H1 (cell line): ENCODE data around the gene ARHGEF19. TPM values are rescaled to one million over a fixed set of nuclear protein-coding genes. Genes with fewer than 3 reads are reported as not detected.

Experiments used
- CTCF ChIA-PET: fragments of 300-600 bp; sonication (Branson Sonifier 250); formaldehyde crosslinking; loops from one replicate; lab custom pipeline; 2021; ENCODE audit not compliant: partially characterized antibody; lab: Charles Lee
- POLR2A ChIA-PET: fragments of 300-600 bp; sonication (Branson Sonifier 250); formaldehyde crosslinking; loops from one replicate; lab custom pipeline; 2021; ENCODE audit warnings: inconsistent platforms; ENCODE audit not compliant: partially characterized antibody; lab: Charles Lee
- DNase-seq, 2 experiments: peaks; one replicate each; pipeline versions ENCODE4 v3.0.0 to v3.0.0-alpha.2; 2010 to 2022; ENCODE audit warnings: low spot score in 2 of 2, low read depth in 1 of 2, mixed read lengths in 1 of 2
- FAIRE-seq: peaks from 2 replicates; lab custom pipeline; 2011; peaks lifted over from hg19 to GRCh38; lab: Jason Lieb, UNC
- H2AFZ ChIP-seq: 2 replicates; pipeline ENCODE4 v1.8.1; 2012; ENCODE audit warnings: low read length, inconsistent platforms
- H2AK5ac ChIP-seq: 2 replicates; pipeline ENCODE4 v1.6.1; 2013; ENCODE audit warnings: low read depth, low read length
- H2BK120ac ChIP-seq: replicated peaks from 2 replicates; pipeline ENCODE3; 2013; ENCODE audit warnings: low read depth, low read length, inconsistent platforms
- H2BK12ac ChIP-seq: 2 replicates; pipeline ENCODE4 v1.6.1; 2013; ENCODE audit warnings: low read depth, low read length
- H2BK15ac ChIP-seq: 2 replicates; pipeline ENCODE4 v1.6.1; 2013; ENCODE audit warnings: low read length
- H2BK20ac ChIP-seq: 2 replicates; pipeline ENCODE4 v1.6.1; 2013; ENCODE audit warnings: low read length
- H2BK5ac ChIP-seq: 2 replicates; pipeline ENCODE4 v1.6.1; 2013; ENCODE audit warnings: low read depth, low read length
- H3K14ac ChIP-seq: 2 replicates; pipeline ENCODE4 v1.6.1; 2013; ENCODE audit warnings: inconsistent platforms; ENCODE audit not compliant: insufficient read length
- H3K18ac ChIP-seq: 2 replicates; pipeline ENCODE4 v1.6.1; 2013; ENCODE audit warnings: low read length; ENCODE audit errors: extremely low read depth
- H3K23ac ChIP-seq: 2 replicates; pipeline ENCODE4 v1.6.1; 2013; ENCODE audit warnings: inconsistent platforms; ENCODE audit not compliant: insufficient read length
- H3K23me2 ChIP-seq: 2 replicates; pipeline ENCODE4 v1.6.1; 2013; ENCODE audit warnings: low read depth, low read length
- H3K27ac ChIP-seq: 2 replicates; pipeline ENCODE4 v1.6.1; 2011; ENCODE audit warnings: low read depth, low read length, inconsistent platforms
- H3K27me3 ChIP-seq, 4 experiments: replicated peaks in 1 of 4; 1 replicate in 1 of 4; 2 replicates in 3 of 4; pipeline versions ENCODE4 v1.6.1 to v1.8.1; 2011 to 2013; ENCODE audit warnings: low read length in 3 of 4, mild to moderate bottlenecking in 3 of 4, inconsistent platforms in 2 of 4, mixed read lengths in 2 of 4, moderate library complexity in 1 of 4; ENCODE audit not compliant: control insufficient read depth in 3 of 4, insufficient read depth in 3 of 4; ENCODE audit errors: extremely low read depth in 1 of 4
- H3K36me3 ChIP-seq, 4 experiments: 2 replicates each; pipeline versions ENCODE4 v1.6.1 to v1.8.1; 2011 to 2013; ENCODE audit warnings: mild to moderate bottlenecking in 4 of 4, low read length in 3 of 4, moderate library complexity in 2 of 4, control low read depth in 1 of 4, inconsistent platforms in 1 of 4; ENCODE audit not compliant: insufficient read depth in 4 of 4, control insufficient read depth in 2 of 4
- H3K4ac ChIP-seq: replicated peaks from 2 replicates; pipeline ENCODE3; 2013; ENCODE audit warnings: low read length, low read depth, mixed read lengths, inconsistent platforms; ENCODE audit not compliant: insufficient read length
- H3K4me1 ChIP-seq, 4 experiments: replicated peaks in 1 of 4; 1 replicate in 1 of 4; 2 replicates in 3 of 4; pipeline versions ENCODE4 v1.6.1 to v1.8.1; 2011 to 2013; ENCODE audit warnings: low read length in 3 of 4, inconsistent platforms in 2 of 4, mixed read lengths in 1 of 4; ENCODE audit not compliant: insufficient read depth in 4 of 4, control insufficient read depth in 3 of 4
- H3K4me2 ChIP-seq, 2 experiments: 2 replicates each; pipeline versions ENCODE4 v1.6.1 to v1.8.1; 2011 to 2013; ENCODE audit warnings: low read depth in 2 of 2, low read length in 2 of 2, control low read depth in 1 of 2, inconsistent platforms in 1 of 2, mild to moderate bottlenecking in 1 of 2; ENCODE audit not compliant: insufficient read depth in 1 of 2
- H3K4me3 ChIP-seq, 4 experiments: fragments of 200-600, 300-600 bp in 1 of 4; sonication (generic), shearing (Covaris generic), sonication (Bioruptor Twin) in 1 of 4; 2 replicates each; pipeline versions ENCODE4 v1.5.1 to v1.8.1; 2011 to 2016; ENCODE audit warnings: low read length in 4 of 4, low read depth in 3 of 4, control low read depth in 2 of 4, inconsistent platforms in 2 of 4, mild to moderate bottlenecking in 2 of 4, mixed read lengths in 1 of 4, moderate library complexity in 1 of 4; ENCODE audit not compliant: insufficient read depth in 2 of 4; ENCODE audit errors: extremely low read depth in 1 of 4
- H3K56ac ChIP-seq: replicated peaks from 2 replicates; pipeline ENCODE3; 2013; ENCODE audit warnings: low read depth, mild to moderate bottlenecking, mixed read lengths, low read length, inconsistent platforms; ENCODE audit not compliant: insufficient read length
- H3K79me1 ChIP-seq: 2 replicates; pipeline ENCODE4 v1.6.1; 2013; ENCODE audit warnings: low read depth, low read length, control low read depth
- H3K79me2 ChIP-seq, 2 experiments: 2 replicates each; pipeline versions ENCODE4 v1.6.1 to v1.8.1; 2012 to 2013; ENCODE audit warnings: low read length in 2 of 2, mild to moderate bottlenecking in 2 of 2, inconsistent platforms in 1 of 2; ENCODE audit not compliant: insufficient read depth in 2 of 2, control insufficient read depth in 1 of 2
- H3K9ac ChIP-seq, 4 experiments: replicated peaks in 1 of 4; 1 replicate in 1 of 4; 2 replicates in 3 of 4; pipeline versions ENCODE4 v1.6.1 to v1.8.1; 2011 to 2013; ENCODE audit warnings: low read depth in 3 of 4, low read length in 3 of 4, control low read depth in 2 of 4, mild to moderate bottlenecking in 2 of 4, moderate library complexity in 2 of 4, inconsistent platforms in 1 of 4; ENCODE audit errors: extremely low read depth in 1 of 4
- H3K9me3 ChIP-seq, 2 experiments: 2 replicates each; pipeline versions ENCODE4 v1.6.1 to v1.8.1; 2012 to 2013; ENCODE audit warnings: mild to moderate bottlenecking in 2 of 2, moderate library complexity in 2 of 2, control low read depth in 1 of 2, inconsistent platforms in 1 of 2, low read depth in 1 of 2, low read length in 1 of 2, mixed read lengths in 1 of 2; ENCODE audit not compliant: insufficient read depth in 2 of 2
- H4K20me1 ChIP-seq, 2 experiments: replicated peaks in 1 of 2; 2 replicates each; pipeline versions ENCODE3 to v1.8.1; 2011 to 2013; ENCODE audit warnings: inconsistent platforms in 2 of 2, low read length in 2 of 2, mild to moderate bottlenecking in 1 of 2; ENCODE audit not compliant: insufficient read depth in 2 of 2, control insufficient read depth in 1 of 2
- H4K5ac ChIP-seq: 2 replicates; pipeline ENCODE4 v1.6.1; 2013; ENCODE audit warnings: low read length, low read depth, mixed read lengths, inconsistent platforms; ENCODE audit not compliant: insufficient read length
- H4K8ac ChIP-seq: 2 replicates; pipeline ENCODE4 v1.8.0; 2013; ENCODE audit warnings: mild to moderate bottlenecking, moderate library complexity, low read length, inconsistent platforms; ENCODE audit not compliant: insufficient read depth; ENCODE audit errors: extremely low read depth
- H4K91ac ChIP-seq: replicated peaks from 2 replicates; pipeline ENCODE3; 2013; ENCODE audit warnings: low read length, mixed read lengths, inconsistent platforms; ENCODE audit not compliant: insufficient read length
- ASH2L ChIP-seq: fragments of 200-600, 300-600 bp; sonication (generic); IDR thresholded peaks from one replicate; pipeline ENCODE4 v1.7.1; 2017; ENCODE audit warnings: low read length
- CBX5 ChIP-seq: fragments of 300-800, 300-1000 bp; sonication (generic); IDR thresholded peaks from 2 replicates; pipeline ENCODE4 v1.7.1; 2016; ENCODE audit warnings: antibody characterized with exemption, low read length, low read depth
- CHD1 ChIP-seq: IDR thresholded peaks from 2 replicates; pipeline ENCODE4 v1.6.1; 2012; ENCODE audit warnings: low read depth, low read length, improper control_type of control experiment
- CHD2 ChIP-seq: IDR thresholded peaks from 2 replicates; pipeline ENCODE4 v1.6.1; 2012; ENCODE audit warnings: low read length, improper control_type of control experiment
- JUN ChIP-seq: IDR thresholded peaks from 2 replicates; pipeline ENCODE4 v1.6.1; 2011; ENCODE audit warnings: low read depth, mild to moderate bottlenecking, improper control_type of control experiment, low read length
- KDM1A ChIP-seq: fragments of 200-600, 300-600 bp; sonication (generic); IDR thresholded peaks from 2 replicates; pipeline ENCODE4 v1.7.1; 2016; ENCODE audit warnings: mild to moderate bottlenecking, low read length, borderline replicate concordance
- POU5F1 ChIP-seq: IDR thresholded peaks from 2 replicates; pipeline ENCODE4 v1.6.1; 2011; ENCODE audit warnings: low read depth, mild to moderate bottlenecking, low read length, moderate library complexity
- RFX5 ChIP-seq: IDR thresholded peaks from 2 replicates; pipeline ENCODE4 v1.6.1; 2011; ENCODE audit warnings: low read depth, low read length, improper control_type of control experiment, borderline replicate concordance
- RNF2 ChIP-seq: fragments of 200-900, 300-1000 bp; sonication (generic); IDR thresholded peaks from 2 replicates; pipeline ENCODE4 v1.7.1; 2016; ENCODE audit warnings: borderline replicate concordance, low read depth, mild to moderate bottlenecking, antibody characterized with exemption, low read length; ENCODE audit not compliant: poor library complexity, severe bottlenecking; ENCODE audit errors: missing control alignments
- SAP30 ChIP-seq: fragments of 300-600 bp; sonication (generic); IDR thresholded peaks from 2 replicates; pipeline ENCODE4 v1.7.1; 2012; ENCODE audit warnings: low read length, moderate library complexity, mild to moderate bottlenecking, inconsistent platforms; ENCODE audit not compliant: insufficient read depth, insufficient replicate concordance
- SIRT6 ChIP-seq: IDR thresholded peaks from one replicate; pipeline ENCODE4 v1.7.1; 2012; ENCODE audit warnings: low read length, inconsistent platforms
- SP1 ChIP-seq: IDR thresholded peaks from 2 replicates; pipeline ENCODE4 v1.6.1; 2011; ENCODE audit warnings: low read depth, low read length
- TEAD4 ChIP-seq: IDR thresholded peaks from 2 replicates; pipeline ENCODE4 v1.6.1; 2012; ENCODE audit warnings: low read depth, low read length, inconsistent platforms, mixed read lengths
- WGBS, 2 experiments: shearing (Covaris generic) in 1 of 2; methylation state at CpG; one replicate each; pipeline versions ENCODE4 v1.1.6 to v1.1.7; 2013 to 2015; ENCODE audit warnings: low lambda C conversion rate in 2 of 2, mixed read lengths in 2 of 2, inconsistent platforms in 1 of 2, low coverage in 1 of 2, missing lambda C conversion rate in 1 of 2; ENCODE audit not compliant: insufficient replicate concordance in 2 of 2, insufficient coverage in 1 of 2, insufficient read length in 1 of 2; ENCODE audit errors: extremely low coverage in 1 of 2, missing lambda C conversion rate in 1 of 2; 5-methylcytosine and 5-hydroxymethylcytosine counted together
- polyA plus RNA-seq, 7 experiments: library from polyadenylated mRNA; depleted of rRNA in 3 of 7; stranded (reverse) in 5 of 7; unstranded in 2 of 7; fragments of >200 nt in 5 of 7; fragments of 200-250 nt in 2 of 7; gene quantifications; 1 replicate in 5 of 7; 2 replicates in 1 of 7; 4 replicates in 1 of 7; pipeline versions ENCODE4 v1.2.1 to v1.2.3, GENCODE V29; 2011 to 2013; ENCODE audit warnings: missing spikeins in 2 of 7, mixed read lengths in 2 of 7
- total RNA-seq: library from RNA; stranded (reverse); fragmentation: NEBNext Ultra II Directional; extraction: Animal tissue kit (Norgen Biotek cat#: 25700); gene quantifications from 2 replicates; pipeline ENCODE4 v1.2.1, GENCODE V29; 2021

ARHGEF19 gene
- total and polyA plus RNA-seq, 2 of the 8 experiments (the other 6 are each of a cell fraction or from before 2014, with no cell fraction given), result 47.5 to 56.4 TPM

DNA sequence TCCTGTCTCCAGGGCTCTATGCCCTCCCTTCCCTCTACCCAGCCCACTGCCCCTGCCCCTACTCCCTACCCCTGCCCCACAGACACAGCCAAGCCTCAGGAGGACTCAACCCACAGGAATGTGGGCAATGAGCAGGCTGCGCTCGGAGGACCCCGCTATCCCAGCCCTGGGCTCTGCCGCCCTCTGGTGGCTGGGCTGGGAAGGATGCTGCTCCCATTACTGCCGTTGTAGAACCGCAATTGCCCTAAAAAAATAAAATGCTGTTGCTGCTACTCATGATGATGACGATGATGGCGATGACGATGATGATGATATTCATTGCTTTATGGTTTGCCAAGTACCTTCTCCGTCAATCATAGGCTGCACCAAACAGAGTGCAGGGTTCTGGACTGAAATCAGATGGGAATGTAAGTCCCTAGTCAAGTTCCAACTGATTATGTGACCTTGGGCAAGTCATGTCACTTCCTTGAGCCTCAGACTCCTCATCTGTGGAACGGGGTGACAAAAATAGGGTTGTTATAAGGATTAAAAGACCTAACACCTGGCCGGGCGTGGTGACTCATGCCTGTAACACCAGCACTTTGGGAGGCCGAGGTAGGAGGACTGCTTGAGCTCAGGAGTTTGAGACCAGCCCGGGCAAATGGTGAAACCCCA lies 24.6 kb downstream of the ARHGEF19 start:
- Histone ChIP-seq H2BK120ac (no peak overlapping the region), H2BK20ac (no peak overlapping the region), H3K9me3 (no peaks in the 10 kb centered on the region), H3K79me2 (no peaks in the 10 kb centered on the region), H3K36me3 (no peaks in the 10 kb centered on the region), H2AK5ac (no peak overlapping the region), H3K14ac (no peak overlapping the region), H2AFZ (no peak overlapping the region), H4K8ac (no peak overlapping the region), H3K23me2 (no peaks in the 10 kb centered on the region; the same call in 1 of the 2 replicates), H2BK12ac (no peak overlapping the region; the same call in 1 of the 2 replicates), H3K4me2 (no peak overlapping the region), H3K4ac (no peak overlapping the region), H4K91ac (no peak overlapping the region), H3K56ac (no peak overlapping the region), H3K27me3 (no peaks in the 10 kb centered on the region; a peak in 1 of 7 replicates), H2BK15ac (no peak overlapping the region), H3K4me1 (no peaks in the 10 kb centered on the region), H4K20me1 (no peaks in the 10 kb centered on the region), H2BK5ac (no peak overlapping the region), H4K5ac (no peak overlapping the region), H3K23ac (no peak overlapping the region), H3K27ac (no peak overlapping the region), H3K4me3 (no peak overlapping the region), H3K9ac (no peak overlapping the region), H3K79me1 (no peaks in the 10 kb centered on the region), H3K18ac (no peak overlapping the region)
- ChIA-PET CTCF (interaction anchor here (0.6 to 17.1 kb wide), 32 partner anchors 9 to 416 kb away, joined by 3 to 569 read pairs (median 5); partner anchors contain the start of genes CPLANE2, EPHA2 and FAM131C), POLR2A (interaction anchor here (1.1 to 2.8 kb wide), 3 partner anchors 12 to 108 kb away, joined by 3 to 10 read pairs (median 7); no protein-coding TSS in a partner anchor)
- DNase-seq (peak in 1 of 2 experiments; percentile 95), FAIRE-seq (peak; percentile 55)
- 30% methylated on average over 14 of the region's 15 CpGs; no CpG with 5 or more reads in 1 of the 2 experiments for WGBS, 2 experiments
- TF ChIP-seq SP1 (no peak), CHD1 (no peak), RNF2 (no peak), RFX5 (no peak), ASH2L (no peak), CHD2 (no peak), SIRT6 (no peak), POU5F1 (no peak), JUN (no peak), CBX5 (no peak), TEAD4 (peak; percentile 85), SAP30 (no peak), KDM1A (peak; percentile 84)
